HG02981 (cell line): ENCODE measurements around the gene C10orf90.

Source experiments
- ATAC-seq: cut with Tn5 transposase; IDR thresholded peaks from one replicate; pipeline ENCODE4 v1.9.1; 2021; ENCODE audit warnings: mild to moderate bottlenecking, moderate library complexity; ENCODE audit not compliant: unreplicated experiment

Gene C10orf90

GRCh38 chr10:126637501-126637900, 33.0 kb downstream of the C10orf90 start:
- no peak for ATAC-seq

- ATAC-seq, result no peak
These were observed 35.6 kb downstream of the C10orf90 start for GRCh38 chr10:126634911-126635310.

GRCh38 chr10:126634347-126634746, 36.1 kb downstream of the C10orf90 start:
- ATAC-seq, result no peak

GRCh38 chr10:126632705-126633104, 37.8 kb downstream of the C10orf90 start:
- no peak for ATAC-seq

- ATAC-seq, result no peak
These were observed 40.4 kb downstream of the C10orf90 start for GRCh38 chr10:126629925-126630624.

- no peak for ATAC-seq
These were observed 41.7 kb downstream of the C10orf90 start for GRCh38 chr10:126628746-126629145.

- no peak for ATAC-seq
These were observed 48.6 kb downstream of the C10orf90 start for GRCh38 chr10:126621846-126622245.

- ATAC-seq, result no peak
These were observed 52.0 kb downstream of the C10orf90 start for GRCh38 chr10:126618466-126618865.

GRCh38 chr10:126617733-126618132, 52.8 kb downstream of the C10orf90 start:
- ATAC-seq, result no peak

- no peak for ATAC-seq
These were observed 53.3 kb downstream of the C10orf90 start for GRCh38 chr10:126617208-126617607.

- no peak for ATAC-seq
These were observed 53.8 kb downstream of the C10orf90 start for GRCh38 chr10:126616737-126617136.

- ATAC-seq, result no peak
These were observed 59.2 kb downstream of the C10orf90 start for GRCh38 chr10:126611303-126611702.

GRCh38 chr10:126609566-126609965, 60.9 kb downstream of the C10orf90 start:
- ATAC-seq, result no peak

GRCh38 chr10:126599949-126600682, 70.4 kb downstream of the C10orf90 start:
- no peak for ATAC-seq

- peak; percentile 59 for ATAC-seq
These were observed 72.5 kb downstream of the C10orf90 start for GRCh38 chr10:126598009-126598408.

GRCh38 chr10:126597211-126597610, 73.3 kb downstream of the C10orf90 start:
- ATAC-seq, result no peak

GRCh38 chr10:126596472-126597016, 73.9 kb downstream of the C10orf90 start:
- ATAC-seq, result no peak

GRCh38 chr10:126595160-126595559, 75.3 kb downstream of the C10orf90 start:
- ATAC-seq, result no peak

- ATAC-seq, result no peak
These were observed 76.4 kb downstream of the C10orf90 start for GRCh38 chr10:126593968-126594701.

- no peak for ATAC-seq
These were observed 77.6 kb downstream of the C10orf90 start for GRCh38 chr10:126592901-126593300.

GRCh38 chr10:126588024-126588423, 82.5 kb downstream of the C10orf90 start:
- no peak for ATAC-seq
